GM12875 (cell line): Measurements from ENCODE around the gene PTPRM.

Experiments used
- H3K4me3 ChIP-seq: one replicate; pipeline ENCODE4 v1.5.1; 2011; ENCODE audit warnings: low read depth, low read length, control low read depth
- TF ChIP-seq, protein P1 (sequence below): IDR thresholded peaks from 2 replicates; pipeline ENCODE4 v1.5.1; 2011; ENCODE audit warnings: low read depth, mild to moderate bottlenecking, control low read depth, inconsistent platforms, low read length, moderate library complexity, borderline replicate concordance; ENCODE audit not compliant: insufficient read depth

The PTPRM gene

DNA sequence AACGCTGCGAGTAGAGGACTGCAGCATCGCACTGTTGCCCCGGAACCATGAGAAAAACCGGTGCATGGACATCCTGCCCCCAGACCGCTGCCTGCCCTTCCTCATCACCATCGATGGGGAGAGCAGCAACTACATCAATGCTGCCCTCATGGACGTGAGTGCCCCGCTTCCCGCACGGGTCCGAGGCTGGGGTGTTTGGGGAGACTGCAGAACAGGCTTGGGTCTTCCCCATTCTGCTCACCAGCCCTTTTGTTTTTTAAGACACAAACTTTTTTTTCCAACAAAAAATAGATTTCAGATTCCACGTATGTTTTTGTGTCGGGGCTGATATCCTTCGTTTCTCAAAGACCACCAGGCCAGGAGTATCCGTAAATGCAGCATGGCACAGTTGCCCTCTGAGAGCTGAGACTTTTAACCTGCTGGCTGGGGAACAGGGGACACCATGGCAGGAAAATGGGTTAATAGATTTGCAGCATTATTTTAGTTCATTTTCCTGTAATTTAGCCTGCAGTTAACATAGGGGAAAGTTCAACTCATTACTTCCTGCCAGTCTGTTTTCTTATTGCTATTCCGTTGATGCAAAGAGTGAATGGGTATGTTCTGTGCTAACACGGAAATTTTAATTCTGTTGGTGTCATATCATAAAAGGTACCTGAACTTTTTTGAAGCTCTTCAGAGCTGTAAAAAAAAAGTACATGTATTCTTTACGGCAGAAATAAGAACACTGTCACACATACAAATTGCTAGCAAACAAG lies 812.2 kb downstream of the PTPRM start:
- H3K4me3 ChIP-seq = no peak overlapping the region
- TF ChIP-seq, protein P1, sequence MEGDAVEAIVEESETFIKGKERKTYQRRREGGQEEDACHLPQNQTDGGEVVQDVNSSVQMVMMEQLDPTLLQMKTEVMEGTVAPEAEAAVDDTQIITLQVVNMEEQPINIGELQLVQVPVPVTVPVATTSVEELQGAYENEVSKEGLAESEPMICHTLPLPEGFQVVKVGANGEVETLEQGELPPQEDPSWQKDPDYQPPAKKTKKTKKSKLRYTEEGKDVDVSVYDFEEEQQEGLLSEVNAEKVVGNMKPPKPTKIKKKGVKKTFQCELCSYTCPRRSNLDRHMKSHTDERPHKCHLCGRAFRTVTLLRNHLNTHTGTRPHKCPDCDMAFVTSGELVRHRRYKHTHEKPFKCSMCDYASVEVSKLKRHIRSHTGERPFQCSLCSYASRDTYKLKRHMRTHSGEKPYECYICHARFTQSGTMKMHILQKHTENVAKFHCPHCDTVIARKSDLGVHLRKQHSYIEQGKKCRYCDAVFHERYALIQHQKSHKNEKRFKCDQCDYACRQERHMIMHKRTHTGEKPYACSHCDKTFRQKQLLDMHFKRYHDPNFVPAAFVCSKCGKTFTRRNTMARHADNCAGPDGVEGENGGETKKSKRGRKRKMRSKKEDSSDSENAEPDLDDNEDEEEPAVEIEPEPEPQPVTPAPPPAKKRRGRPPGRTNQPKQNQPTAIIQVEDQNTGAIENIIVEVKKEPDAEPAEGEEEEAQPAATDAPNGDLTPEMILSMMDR = no peak

DNA sequence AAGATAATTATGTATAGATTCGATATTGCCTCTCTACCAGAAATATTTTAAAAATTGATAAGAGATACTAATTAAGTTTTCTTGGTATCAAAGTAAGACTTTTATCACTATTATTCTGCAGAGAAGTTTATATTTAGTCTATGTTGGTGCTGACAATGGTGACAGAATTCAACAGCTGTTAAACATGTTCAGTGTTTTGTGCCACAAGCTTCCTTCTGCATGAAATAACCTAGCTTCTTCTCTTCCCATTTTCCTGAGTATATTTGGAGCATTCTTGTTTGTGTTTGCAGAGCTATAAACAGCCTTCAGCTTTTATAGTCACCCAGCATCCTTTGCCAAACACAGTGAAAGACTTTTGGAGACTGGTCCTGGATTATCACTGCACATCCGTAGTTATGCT lies 812.9 kb downstream of the PTPRM start:
- TF ChIP-seq, protein P1 = no peak
- no peak overlapping the region for H3K4me3 ChIP-seq

DNA sequence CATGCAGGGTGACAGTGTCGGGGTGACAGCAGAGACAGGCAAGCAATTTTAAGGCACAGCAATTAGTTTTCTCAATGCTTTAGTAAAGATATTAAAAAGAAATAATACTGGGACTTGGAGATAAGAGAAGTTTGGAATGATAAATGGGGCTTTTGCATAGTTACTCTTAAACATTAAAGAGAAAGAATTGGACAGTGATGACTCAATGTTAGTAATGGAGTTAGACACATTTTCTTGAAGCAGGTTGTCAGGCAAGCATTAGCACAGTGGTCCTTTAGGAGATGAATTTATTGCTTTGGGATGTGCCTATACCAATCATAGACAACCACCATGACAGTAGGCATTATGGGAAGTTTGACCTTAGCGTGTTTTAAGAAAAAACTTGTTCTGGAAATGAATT lies 813.8 kb downstream of the PTPRM start:
- no peak overlapping the region for H3K4me3 ChIP-seq
- TF ChIP-seq, protein P1 = no peak

DNA sequence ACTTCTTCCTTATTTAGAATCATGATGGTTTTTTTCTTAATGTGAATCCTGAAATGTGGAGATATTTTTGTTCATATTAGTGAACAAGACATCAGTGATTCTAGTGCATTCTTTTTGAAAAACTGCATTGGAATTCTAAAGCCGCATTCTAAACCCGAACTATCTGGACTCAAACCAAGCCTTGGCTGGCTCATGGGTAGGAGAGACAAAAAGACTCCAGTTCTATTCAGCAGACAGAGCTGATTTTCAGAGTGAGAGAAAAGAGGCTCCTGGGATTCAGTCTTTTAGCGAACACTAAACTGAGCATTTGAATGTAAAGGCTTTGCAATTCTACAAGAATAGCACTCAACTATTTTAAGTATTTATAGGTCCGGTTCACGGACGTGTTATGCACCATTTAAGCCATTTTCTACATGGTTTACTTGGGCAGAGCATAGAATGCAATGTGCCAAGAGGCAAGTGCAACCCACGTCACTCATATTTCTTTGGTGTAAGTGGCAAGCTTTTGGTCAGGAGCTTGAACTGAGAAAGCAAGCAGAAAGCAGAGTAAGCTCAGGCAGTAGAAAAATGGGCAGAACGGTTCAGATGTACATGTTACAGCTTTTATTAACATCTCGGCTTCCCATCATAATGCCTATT lies 814.8 kb downstream of the PTPRM start:
- H3K4me3 ChIP-seq = no peak overlapping the region
- TF ChIP-seq, protein P1 = no peak

DNA sequence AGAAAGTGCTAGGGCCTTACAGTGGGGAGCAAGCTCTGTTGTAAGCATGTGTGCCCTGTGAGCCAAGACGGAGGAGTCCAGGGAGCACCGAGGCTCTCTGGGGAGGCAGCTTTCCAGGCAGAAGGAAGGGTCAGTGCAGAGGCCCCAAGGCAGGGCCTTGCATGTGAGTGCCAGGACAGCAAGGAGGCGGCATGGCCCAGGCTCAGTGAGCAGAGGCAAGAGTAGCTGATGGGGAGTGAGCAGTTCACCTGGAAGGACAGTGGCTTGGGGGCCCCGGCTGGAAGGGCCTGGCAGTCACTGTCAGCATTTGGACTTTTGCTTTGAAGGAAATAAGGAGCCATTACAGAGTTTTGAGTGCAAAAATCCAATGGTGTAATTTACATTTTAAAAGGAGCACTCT lies 818.3 kb downstream of the PTPRM start:
- TF ChIP-seq, protein P1 = no peak
- H3K4me3 ChIP-seq = no peak overlapping the region

DNA sequence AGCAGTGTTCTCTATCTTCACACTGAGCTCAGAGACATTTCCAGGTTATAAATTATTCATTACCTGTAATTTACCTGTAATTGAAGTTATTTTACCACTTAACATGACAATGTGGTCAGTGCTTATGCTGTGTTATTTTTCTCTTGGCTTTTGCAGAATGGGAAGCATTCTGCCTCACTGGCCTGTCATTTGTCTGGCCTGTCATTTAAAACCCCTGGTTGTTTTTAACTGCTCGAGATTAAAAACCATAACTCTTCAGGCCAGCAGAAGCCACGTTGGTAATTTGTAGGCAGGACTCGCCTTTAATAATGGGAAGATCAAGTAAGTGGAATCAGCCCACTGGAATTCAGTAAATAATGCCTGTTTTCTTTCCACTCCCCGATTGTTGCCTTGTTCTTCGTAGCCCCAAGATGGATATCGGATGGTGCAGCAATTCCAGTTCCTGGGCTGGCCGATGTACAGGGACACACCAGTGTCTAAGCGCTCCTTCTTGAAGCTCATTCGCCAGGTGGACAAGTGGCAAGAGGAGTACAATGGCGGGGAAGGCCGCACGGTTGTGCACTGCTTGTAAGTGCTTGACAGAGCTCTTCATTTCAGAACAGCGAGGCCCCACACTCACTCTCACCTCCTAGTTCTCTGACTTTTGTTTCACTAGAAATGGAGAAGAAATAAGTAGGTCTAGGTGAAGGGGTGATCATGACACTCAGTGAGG lies 819.7 kb downstream of the PTPRM start:
- TF ChIP-seq, protein P1 = no peak
- no peak overlapping the region for H3K4me3 ChIP-seq
